Epithelial cell of proximal tubule (primary cell): ENCODE data around the gene PSMA3. TPM values are rescaled to one million over a fixed set of nuclear protein-coding genes. Genes with fewer than 3 reads are reported as not detected.

Experiments used
- DNase-seq: peaks from one replicate; pipeline ENCODE4 v3.0.0-alpha.2; 2011; ENCODE audit warnings: low read depth
- H3K4me3 ChIP-seq: 2 replicates; pipeline ENCODE4 v1.5.1; 2011; ENCODE audit warnings: low read depth, mild to moderate bottlenecking, low read length
- total RNA-seq: library from RNA; depleted of rRNA; stranded (reverse); fragments of >200 nt; gene quantifications from 2 replicates; pipeline ENCODE4 v1.2.3, GENCODE V29; 2015
- TF ChIP-seq, protein P1 (sequence below): conservative IDR thresholded peaks from 2 replicates; pipeline ENCODE4 v1.5.1; 2012; ENCODE audit warnings: low read depth, mild to moderate bottlenecking, low read length

PSMA3 gene
- total RNA-seq, 1 donor from 2014 or later: 255 TPM

DNA sequence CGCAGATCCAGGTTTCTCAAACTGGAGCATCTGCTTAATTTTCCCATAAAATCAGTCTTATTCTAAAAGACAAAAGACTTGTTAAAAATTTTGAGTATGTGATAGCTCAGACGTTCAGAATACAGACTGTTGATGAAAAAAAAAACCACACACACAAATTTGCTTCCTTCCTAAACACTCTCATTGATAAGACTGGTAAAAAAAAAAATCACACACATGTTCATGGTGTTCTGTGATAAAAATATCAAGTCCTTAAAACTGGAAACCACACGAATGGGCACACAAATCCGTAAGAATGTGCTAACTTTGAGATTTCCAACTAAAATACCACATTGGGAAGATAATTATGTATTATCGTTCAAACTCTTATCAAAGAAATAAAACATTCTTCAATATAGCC is 47.0 kb downstream of the PSMA3 start:
- TF ChIP-seq, protein P1, sequence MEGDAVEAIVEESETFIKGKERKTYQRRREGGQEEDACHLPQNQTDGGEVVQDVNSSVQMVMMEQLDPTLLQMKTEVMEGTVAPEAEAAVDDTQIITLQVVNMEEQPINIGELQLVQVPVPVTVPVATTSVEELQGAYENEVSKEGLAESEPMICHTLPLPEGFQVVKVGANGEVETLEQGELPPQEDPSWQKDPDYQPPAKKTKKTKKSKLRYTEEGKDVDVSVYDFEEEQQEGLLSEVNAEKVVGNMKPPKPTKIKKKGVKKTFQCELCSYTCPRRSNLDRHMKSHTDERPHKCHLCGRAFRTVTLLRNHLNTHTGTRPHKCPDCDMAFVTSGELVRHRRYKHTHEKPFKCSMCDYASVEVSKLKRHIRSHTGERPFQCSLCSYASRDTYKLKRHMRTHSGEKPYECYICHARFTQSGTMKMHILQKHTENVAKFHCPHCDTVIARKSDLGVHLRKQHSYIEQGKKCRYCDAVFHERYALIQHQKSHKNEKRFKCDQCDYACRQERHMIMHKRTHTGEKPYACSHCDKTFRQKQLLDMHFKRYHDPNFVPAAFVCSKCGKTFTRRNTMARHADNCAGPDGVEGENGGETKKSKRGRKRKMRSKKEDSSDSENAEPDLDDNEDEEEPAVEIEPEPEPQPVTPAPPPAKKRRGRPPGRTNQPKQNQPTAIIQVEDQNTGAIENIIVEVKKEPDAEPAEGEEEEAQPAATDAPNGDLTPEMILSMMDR: no peak
- H3K4me3 ChIP-seq: no peak overlapping the region

DNA sequence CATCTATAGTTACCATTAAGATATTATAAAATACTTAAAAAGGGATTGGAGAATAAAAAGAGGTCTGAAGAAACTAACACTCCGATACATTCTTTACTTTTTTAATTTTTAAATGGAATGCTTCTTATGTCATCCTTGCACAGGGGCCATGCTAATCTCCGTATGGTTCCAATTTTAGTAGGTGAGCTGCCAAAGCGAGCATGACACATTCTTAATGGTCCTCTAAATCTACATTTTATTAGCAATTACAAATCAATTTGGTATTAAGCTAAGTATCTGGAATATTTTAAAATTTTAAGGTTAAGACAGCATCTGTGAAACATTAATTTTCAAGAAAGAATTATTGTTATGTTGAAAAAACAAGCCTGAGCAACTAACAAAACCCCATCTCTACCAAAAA is 47.5 kb downstream of the PSMA3 start:
- TF ChIP-seq, protein P1: no peak
- no peak overlapping the region for H3K4me3 ChIP-seq
- DNase-seq: no peak

More for the DNA sequence above, 47.0 kb downstream of the PSMA3 start:
- DNase-seq: no peak

DNA sequence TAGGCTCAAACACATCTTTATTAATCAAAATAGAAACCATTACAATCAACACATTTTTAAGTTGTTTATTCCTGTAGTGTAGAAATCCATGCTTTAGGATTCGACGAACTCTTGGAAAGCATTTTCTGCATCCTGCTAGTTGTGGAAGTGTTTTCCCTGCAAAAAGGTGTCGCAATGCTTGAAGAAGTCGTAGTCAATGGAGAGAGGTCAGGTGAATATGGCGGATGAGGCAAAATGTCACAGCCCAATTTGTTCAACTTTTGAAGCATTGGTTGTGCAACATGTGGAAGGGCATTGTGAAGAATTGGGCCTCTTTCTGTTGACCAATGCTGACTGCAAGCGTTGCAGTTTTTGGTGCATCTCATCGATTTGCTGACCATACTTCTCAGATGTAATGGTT is 49.6 kb downstream of the PSMA3 start:
- TF ChIP-seq, protein P1: no peak
- H3K4me3 ChIP-seq: no peak overlapping the region
- DNase-seq: no peak

DNA sequence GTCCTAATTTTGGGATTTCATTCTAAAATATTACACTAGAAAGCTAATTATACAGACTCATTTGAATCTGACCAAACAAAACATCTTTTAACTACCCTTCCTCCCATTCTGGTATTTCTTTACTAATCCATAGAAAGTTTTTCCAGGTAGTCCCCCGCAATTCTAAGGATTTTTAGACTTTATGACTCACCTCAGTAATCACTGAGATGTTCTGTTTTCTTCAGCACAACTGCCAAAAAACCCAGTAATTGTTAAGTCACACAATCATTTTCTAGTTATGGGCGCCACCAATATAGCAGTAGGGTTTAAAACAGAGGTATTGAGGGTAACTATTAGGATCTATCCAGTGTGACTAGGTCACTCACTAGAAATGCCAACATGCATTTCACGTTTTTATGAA is 52.1 kb downstream of the PSMA3 start:
- no peak for DNase-seq
- TF ChIP-seq, protein P1: no peak
- peak overlapping the region; percentile 85 for H3K4me3 ChIP-seq

DNA sequence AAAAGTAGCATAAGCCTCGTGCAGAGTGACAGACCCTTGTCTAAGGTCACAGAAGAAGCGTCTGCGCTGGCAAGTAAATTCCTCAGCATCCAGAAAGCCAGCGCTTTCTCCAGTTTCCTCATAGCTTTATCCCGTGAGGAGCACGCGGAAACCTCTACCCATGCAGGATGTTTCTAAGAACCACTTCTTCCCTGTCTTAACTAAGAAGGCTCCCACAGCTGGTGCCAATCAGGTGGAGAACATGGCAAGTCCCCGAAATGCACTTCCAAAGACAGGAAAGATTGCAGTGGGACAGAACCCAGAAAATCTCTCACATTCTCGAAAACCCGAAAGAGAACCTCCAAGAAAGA is 52.7 kb downstream of the PSMA3 start:
- no peak for DNase-seq
- TF ChIP-seq, protein P1: no peak
- peak overlapping the region; percentile 85 for H3K4me3 ChIP-seq

DNA sequence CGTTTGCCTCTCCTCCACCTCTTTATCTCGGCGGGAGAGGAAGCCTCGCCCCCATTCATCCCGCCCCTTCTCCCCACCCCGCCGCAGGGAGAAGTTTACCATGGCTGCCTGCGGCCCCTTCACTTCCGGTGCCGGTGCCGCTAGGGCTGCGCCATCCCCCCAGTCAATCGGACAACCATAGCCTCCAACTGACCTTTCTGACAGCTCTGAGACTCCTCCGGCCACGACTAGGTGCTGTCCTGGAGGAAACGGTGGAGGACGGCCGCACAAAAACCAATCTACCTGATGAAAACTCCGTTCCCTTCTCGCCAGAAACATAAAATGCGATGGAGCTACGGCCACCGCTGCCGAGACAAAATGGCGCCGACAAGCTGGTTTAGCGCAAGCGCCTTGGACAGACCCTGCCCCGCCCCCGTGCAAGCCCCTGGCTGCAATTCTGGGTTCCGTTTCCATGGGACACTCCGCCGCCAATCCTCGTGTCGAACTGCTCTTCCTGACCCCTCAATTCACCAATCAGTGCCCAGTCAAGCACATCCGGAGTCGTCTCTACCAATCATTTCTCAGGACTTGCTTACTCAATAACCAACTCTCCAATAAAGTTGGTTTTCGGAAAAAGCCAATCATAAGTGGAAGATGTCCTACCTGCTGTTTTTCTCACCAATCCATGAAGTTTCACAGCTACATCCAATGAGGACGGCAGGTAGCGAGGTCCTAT is 53.3 kb downstream of the PSMA3 start:
- H3K4me3 ChIP-seq: peak overlapping the region; percentile 86
- peak; percentile 100 for DNase-seq
- TF ChIP-seq, protein P1: no peak
